ENCODE results near the gene AKR1E2.

GRCh38 chr10:4883079-4883739, 57.2 kb downstream of the AKR1E2 start:
- TF ChIP-seq CTCF (conservative IDR thresholded peaks at IDR 0.05; ENCODE audit: low read length) (no peak), EZH2phosphoT487 (IDR thresholded peaks at IDR 0.05; ENCODE audit: borderline replicate concordance) (no peak)
